HG02884 (cell line): ENCODE data around the gene DPH6.
A peak's percentile ranks its signal among the peaks of the same experiment; 100 is the strongest.
"Not testable (repeated sequence)": the region's sequence is repeated elsewhere in the genome, so short reads cannot be mapped to it uniquely, and the experiment has no call there.

Source experiments
- ATAC-seq: cut with Tn5 transposase; IDR thresholded peaks from one replicate; pipeline ENCODE4 v1.9.1; 2021; ENCODE audit warnings: mild to moderate bottlenecking, moderate library complexity; ENCODE audit not compliant: unreplicated experiment

The DPH6 gene

DNA sequence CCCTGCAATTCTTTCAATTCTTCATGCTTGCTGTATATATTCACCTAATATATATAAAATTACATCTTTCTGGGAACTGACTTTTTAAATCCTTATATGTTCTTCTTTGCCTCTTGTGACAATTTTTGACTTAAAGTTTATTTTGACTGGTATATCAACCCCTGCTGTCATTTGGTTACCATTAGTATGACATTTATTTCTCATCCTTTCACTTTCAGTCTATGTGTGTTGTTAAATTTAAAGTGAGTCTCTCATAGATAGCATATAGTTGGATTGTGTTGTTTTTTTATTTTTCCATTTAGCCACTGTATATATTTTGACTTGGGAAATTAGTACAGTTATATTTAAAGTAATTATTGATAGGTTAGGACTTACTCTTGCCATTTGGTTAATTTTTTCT, 194.9 kb downstream of the DPH6 start:
- ATAC-seq = peak; percentile 54

DNA sequence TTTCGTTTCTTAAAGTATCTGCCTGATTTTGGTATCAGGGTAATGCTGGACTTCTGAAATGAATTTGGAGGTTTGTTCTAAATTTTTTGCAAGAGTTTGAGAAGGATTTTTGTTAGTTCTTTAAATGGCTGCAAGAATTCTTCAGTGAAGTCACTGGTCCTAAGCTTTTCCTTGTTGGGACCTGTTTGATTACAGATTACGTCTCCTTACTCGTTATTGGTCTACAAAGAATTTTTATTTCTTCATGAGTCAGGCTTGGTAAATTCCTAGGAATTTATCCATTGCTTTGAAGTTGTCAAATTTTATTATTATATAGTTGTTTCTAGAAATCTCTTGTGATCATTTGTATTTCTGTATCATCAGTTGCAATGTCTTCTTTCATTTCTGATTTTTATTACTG, 196.0 kb downstream of the DPH6 start:
- ATAC-seq = no peak

DNA sequence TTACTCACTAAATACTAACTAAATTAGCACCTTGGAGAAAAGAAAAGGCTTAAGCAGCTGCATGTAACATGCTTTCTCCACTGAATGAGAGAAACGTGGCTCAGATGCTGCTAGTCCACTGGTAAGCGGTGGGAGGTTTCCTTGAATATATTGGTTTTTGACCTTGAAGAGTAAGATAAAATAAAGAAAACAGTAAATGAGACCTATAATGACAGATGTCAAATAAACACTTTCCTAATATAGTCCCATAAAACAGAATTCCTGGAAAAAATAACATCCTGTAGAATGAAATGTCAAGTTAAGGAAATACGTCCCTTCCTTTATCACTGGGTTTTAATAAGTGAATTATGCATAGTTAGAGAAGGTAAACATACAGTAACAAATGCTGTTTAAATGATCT, 215.0 kb downstream of the DPH6 start:
- no peak for ATAC-seq

DNA sequence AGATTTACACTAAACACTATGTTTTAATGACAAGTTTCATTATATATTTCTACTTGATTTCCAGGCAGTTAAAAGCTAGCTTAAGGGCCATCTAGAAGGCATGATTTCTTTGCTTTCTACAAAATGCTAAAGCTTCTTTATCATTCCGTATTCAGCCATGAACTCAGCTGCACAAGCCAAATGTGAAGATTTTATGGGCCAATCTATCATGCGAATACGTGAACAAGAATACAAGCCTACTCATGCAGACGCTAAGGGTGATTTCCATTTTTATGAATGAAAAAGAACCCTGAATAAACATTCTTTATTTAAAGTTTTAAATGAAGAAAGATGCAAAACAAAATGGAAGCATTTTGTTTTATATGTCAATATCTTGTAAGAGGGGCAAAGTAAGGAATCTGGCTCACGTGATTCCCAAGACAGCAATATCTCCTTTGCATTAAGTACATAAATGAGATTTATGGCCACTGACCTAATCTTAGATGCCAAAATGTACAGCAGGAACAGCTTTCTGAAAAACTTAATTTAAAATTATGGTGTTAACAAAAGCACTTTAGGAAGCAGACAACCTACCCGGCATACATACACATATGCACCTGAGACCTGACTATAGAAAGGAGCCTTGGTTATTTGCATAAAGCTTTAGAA, 215.8 kb downstream of the DPH6 start:
- ATAC-seq = no peak

DNA sequence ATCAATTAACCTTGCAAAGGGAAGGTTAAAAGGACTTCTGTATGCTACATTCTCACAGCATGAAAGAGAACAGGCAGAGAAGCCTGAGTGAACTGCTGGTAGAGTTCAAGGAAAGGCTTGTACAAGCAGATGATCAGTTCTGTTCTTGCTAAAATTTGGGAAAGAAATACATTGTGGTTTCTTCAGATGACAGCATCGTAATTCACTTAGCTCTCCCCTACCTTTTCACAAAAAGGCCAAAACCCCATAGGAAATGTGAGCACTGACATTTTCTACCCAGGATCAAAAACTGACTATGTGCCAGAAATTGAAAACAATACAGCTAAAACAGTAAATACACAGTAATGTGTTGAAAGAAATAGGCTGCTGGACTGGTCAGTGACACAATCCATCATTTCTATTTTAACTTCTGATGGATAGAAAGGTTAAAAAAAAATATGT, 216.4 kb downstream of the DPH6 start:
- no peak for ATAC-seq

DNA sequence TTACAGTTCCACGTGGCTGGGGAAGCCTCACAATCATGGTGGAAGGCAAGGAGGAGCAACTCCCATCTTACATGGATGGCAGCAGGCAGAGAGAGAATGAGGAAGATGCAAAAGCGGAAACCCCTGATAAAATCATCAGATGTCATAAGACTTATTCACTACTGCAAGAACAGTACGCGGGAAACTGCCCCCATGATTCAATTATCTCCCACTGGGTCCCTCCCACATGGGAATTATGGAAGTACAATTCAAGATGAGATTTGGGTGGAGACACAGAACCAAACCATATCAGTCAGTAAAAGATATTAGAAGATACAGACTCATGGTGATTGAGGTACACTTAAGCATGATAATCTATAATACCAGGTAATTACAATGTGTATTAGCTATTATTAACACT, 217.1 kb downstream of the DPH6 start:
- not testable (repeated sequence) for ATAC-seq

DNA sequence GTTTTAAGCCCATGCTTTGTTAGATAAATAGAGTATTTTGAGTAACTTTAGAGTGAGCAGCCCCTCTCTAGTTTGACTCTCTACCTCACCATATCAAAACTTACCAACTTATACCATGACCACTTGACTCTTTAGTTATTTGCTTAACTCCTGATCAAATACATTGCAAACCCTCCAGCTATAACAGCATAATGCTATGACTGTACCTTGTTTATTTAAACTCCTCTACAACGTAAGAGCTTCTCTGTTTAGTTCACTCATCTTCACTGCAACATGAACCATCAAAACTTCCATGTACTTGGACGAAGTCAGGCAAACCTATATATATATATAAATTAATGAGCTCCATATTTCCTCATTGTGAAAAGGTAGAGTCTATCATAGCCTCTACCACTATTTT, 218.2 kb downstream of the DPH6 start:
- no peak for ATAC-seq

DNA sequence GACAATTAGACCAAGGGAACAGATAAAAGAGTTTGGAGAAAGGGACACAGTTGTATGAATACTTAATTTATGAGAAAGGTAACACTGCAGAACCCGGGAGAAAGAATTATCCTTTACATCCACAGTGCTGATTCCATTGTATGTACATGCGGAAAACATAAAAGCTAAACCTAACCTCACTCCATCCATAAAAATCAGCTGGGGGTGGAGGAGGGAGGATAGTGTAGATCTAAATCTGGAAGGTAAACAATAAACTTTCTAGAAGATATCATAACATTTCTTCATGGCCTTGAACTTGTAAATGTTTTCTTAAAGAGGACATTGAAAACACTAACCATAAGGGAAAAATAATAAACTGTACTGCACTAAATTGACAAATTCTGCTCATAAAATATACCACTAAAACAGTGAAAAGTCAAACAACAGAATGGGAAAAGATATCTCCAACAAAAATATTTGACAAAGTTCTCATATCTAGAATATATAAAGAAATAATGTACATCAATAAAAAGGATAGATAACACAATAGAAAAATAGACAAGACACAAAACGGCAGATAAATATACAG, 220.5 kb downstream of the DPH6 start:
- no peak for ATAC-seq

DNA sequence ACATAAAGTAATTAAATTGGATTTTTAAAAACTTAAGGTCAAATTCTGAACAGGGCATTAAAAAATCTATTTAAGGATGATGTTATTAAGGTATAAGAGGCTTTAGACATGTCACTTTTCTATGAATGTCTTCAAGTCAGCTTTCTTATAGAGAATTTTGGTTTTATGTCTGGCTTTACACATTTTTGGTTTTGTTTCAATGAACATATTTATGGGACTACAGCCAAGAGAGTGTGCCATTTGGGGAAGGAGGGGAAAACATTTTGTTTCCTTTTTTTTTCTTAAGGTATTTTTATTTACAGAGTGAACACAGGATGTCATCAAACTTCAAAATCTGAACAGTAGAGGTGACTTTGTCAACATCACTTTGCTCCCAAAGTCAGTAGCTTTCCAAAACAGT, 222.8 kb downstream of the DPH6 start:
- ATAC-seq = no peak

DNA sequence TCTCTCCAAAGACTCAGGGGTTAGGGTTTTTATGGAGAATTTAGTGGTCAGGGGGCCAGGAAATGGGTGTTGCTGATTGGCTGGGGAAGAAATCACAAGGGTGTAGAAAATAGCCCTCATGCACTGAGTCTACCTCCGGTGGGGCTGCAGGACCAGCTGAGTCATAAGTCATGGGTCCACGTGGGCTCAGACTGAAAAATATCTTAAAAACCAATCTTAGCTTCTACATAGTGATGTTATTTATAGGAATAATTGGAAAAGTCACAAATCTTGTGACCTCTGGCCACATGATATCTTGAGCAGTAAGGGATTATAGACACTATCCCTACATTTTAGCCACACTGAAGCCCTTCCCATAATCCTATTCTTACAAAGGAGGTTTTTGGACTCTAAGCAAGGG, 224.0 kb downstream of the DPH6 start:
- no peak for ATAC-seq

DNA sequence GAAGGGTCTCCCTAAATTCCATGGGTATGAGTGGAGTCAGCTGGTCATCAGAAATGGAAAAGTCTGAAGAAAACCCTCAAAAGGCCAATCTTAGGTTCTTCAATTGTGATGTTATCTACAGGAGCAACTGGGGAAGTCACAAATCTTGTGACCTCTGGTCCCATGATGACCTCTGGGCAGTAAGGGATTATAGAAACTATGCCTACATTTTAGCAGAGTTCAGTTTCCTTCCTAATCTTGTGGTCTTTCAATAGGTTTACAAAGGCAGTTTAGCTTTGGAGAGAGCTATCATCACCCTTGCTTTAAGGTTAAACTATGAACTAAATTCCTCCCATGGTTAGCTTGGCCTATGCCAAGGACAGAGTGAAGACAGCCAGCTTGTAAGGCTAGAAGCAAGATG, 225.1 kb downstream of the DPH6 start:
- no peak for ATAC-seq
